Activated naive CD4-positive, alpha-beta T cell treated with anti-CD3 and anti-CD28 coated beads, Interleukin-2, amount 50 U/mL, for 72 hours (primary cell): ENCODE measurements around the gene C20orf204. TPM values are rescaled to one million over a fixed set of nuclear protein-coding genes. Genes with fewer than 3 reads are reported as not detected.
A peak's percentile ranks its signal among the peaks of the same experiment; 100 is the strongest.

Source experiments
- ATAC-seq, 2 donors: fragments of 150-1000 bp; cut with Tn5 transposase; 2 replicates each; pipeline ENCODE4 v1.10.0; 2021; ENCODE audit warnings: mild to moderate bottlenecking in 2 of 2, moderate library complexity in 2 of 2
- DNase-seq, 2 donors: peaks; one replicate each; pipeline ENCODE4 v3.0.0; 2021 to 2022; ENCODE audit warnings: low spot score in 2 of 2
- H3K27ac Mint-ChIP-seq, 2 donors: one replicate each; pipeline ENCODE4 v1.8.0; 2022; ENCODE audit warnings: mild to moderate bottlenecking in 2 of 2, mixed read lengths in 2 of 2
- H3K36me3 Mint-ChIP-seq, 2 donors: one replicate each; pipeline ENCODE4 v1.8.0; 2022; ENCODE audit warnings: mixed read lengths in 2 of 2
- H3K9me3 Mint-ChIP-seq, 2 donors: one replicate each; pipeline ENCODE4 v1.8.0; 2022; ENCODE audit warnings: mixed read lengths in 2 of 2
- total RNA-seq, 2 donors: library from RNA; stranded (reverse); gene quantifications; one replicate each; pipeline ENCODE4 v1.2.3, GENCODE V29; 2022

C20orf204 gene
- total RNA-seq, 2 donors from 2014 or later = 14.2 to 18.8 TPM

DNA sequence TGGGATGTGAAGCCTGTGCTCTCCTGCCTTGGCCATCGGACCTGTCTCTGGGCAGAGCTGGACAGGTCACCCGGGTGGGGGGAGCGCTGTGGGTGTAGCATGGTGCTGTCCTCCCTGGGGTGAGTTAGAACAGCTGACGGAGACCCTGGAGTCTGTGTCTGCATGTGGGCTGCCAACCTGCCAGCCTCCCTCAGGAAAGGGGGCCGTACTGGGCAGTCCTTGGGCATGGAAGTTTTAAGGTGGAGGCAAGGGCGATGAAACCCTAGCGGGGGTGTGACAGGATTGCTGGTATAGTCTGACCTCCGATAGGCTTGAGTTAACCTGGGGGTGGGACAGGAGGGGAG lies 11.0 kb downstream of the C20orf204 start:
- no peaks in the 10 kb centered on the region for H3K36me3 Mint-ChIP-seq
- H3K27ac Mint-ChIP-seq = no peak overlapping the region
- ATAC-seq (no peak), DNase-seq (no peak)
- no peaks in the 10 kb centered on the region for H3K9me3 Mint-ChIP-seq

DNA sequence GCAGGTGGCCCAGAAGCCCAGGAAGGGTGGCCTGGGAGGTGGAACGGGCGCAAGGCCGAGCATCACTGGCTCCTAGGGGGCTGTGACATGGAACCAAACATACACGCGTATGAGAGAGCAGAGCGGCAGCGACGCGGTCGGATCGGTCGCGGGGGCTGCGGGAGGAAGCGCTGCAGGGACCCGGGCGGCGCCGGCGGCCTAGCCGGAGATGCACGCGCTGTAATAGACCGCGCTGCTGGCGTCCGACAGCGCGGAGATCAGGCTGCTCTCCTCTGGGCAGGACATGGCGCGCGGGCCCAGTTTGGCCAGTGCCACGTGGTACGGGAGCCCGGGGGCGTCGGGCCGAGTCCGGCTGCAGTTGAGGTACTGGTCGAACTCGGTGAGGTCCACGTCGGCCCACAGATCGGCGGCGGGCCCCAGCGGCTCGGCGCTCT lies 12.0 kb downstream of the C20orf204 start:
- no peak for DNase-seq
- no peak for ATAC-seq
- Mint-ChIP-seq H3K36me3 (no peaks in the 10 kb centered on the region), H3K27ac (no peak overlapping the region), H3K9me3 (no peaks in the 10 kb centered on the region)

DNA sequence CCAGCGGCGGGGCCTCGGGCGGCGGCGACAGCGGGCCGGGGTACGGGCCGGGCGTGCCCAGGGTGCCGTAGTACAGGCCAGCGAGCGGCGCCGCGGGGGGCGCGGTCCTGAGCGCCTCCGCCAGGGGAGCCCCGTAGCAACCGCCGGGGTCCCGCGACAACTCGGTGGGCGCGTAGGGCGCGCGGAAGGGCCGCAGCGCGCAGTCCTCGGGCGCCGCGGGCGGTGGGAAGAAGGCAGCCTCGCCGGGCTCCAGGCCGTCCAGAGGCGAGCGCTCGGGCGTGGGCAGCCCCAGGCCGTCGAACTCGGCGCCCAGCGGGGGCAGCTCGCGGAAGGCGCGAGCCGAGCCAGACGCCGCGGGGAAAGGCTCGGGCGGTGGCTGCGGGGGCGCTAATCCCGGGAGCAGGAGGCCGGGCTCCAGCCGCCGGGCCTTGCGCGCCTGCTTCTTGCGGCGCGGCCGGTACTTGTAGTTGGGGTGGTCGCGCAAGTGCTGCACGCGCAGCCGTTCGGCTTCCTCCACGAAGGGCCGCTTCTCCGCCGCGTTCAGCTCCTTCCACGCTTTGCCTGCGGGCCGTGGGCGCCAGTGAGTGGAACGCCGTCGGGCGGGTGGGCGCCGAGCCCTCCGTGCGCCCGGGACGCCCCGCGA lies 12.5 kb downstream of the C20orf204 start:
- Mint-ChIP-seq H3K9me3 (no peaks in the 10 kb centered on the region), H3K27ac (no peak overlapping the region), H3K36me3 (no peaks in the 10 kb centered on the region)
- ATAC-seq = no peak
- DNase-seq = no peak

- Mint-ChIP-seq H3K36me3 (no peaks in the 10 kb centered on the region), H3K27ac (no peak within 1 kb of the TSS), H3K9me3 (no peaks in the 10 kb centered on the region)
- DNase-seq (peak in 1 of 2 donors; percentile 54), ATAC-seq (peak; percentile 64 to 68)
These were observed 13.3 kb downstream of the C20orf204 start, which contains the start of gene SOX18 for GRCh38 chr20:64049060-64049877. TSS of gene SOX18 (minus strand) at chr20:64049639. CDS start at chr20:64049516, 123 bp downstream.

DNA sequence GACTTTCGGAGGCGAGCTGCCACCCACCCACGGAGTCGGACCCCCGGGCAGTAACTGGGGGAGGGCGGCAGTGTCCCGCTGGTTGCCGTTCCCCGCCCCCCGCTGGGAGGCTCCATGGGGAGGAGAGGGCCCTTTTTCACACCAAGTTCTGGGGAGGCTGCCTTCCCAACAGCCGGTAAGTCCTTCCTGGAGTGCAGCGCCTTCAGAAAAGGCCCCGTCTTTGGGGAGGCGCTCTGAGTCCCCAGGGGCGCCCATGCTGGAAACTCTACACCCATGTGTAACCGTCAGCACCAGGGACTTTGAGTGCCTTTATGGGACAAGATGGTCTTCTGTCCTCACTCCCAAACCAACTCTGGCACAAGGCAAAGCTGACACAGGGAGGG lies 13.9 kb downstream of the C20orf204 start:
- Mint-ChIP-seq H3K9me3 (no peaks in the 10 kb centered on the region), H3K27ac (no peak overlapping the region), H3K36me3 (no peaks in the 10 kb centered on the region)
- DNase-seq (no peak), ATAC-seq (no peak)

GRCh38 chr20:64050261-64051032 lies 14.5 kb downstream of the C20orf204 start:
- no peaks in the 10 kb centered on the region for H3K36me3 Mint-ChIP-seq
- DNase-seq (no peak), ATAC-seq (no peak)
- no peaks in the 10 kb centered on the region for H3K9me3 Mint-ChIP-seq
- no peak overlapping the region for H3K27ac Mint-ChIP-seq

DNA sequence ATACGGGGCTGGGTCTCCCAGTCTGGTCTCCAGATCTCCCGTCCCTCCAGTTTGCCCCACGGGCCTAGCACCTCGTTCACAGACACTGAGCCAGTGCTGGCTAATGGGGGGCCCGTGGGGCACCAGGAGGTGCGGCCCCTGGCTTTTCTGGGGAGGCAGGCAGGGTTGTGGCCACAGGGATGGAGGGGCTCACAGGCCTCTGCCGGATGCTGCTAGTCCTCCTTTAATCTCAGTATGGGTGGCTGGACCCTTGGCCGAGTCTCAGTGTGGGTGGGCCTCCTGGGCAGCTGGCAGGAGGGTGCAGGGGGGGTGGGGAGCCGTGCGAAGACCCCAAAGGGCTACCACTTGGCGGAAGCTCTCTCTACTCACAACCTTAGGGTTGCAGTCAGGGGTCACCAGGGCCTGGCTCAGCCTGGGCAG lies 15.1 kb downstream of the C20orf204 start:
- H3K9me3 Mint-ChIP-seq = no peaks in the 10 kb centered on the region
- no peak for DNase-seq
- H3K36me3 Mint-ChIP-seq = no peaks in the 10 kb centered on the region
- no peak overlapping the region for H3K27ac Mint-ChIP-seq
- ATAC-seq = no peak

- ATAC-seq (no peak), DNase-seq (no peak)
- H3K9me3 Mint-ChIP-seq = no peaks in the 10 kb centered on the region
- no peak overlapping the region for H3K27ac Mint-ChIP-seq
- no peaks in the 10 kb centered on the region for H3K36me3 Mint-ChIP-seq
These were observed 15.8 kb downstream of the C20orf204 start for GRCh38 chr20:64051561-64052325.

DNA sequence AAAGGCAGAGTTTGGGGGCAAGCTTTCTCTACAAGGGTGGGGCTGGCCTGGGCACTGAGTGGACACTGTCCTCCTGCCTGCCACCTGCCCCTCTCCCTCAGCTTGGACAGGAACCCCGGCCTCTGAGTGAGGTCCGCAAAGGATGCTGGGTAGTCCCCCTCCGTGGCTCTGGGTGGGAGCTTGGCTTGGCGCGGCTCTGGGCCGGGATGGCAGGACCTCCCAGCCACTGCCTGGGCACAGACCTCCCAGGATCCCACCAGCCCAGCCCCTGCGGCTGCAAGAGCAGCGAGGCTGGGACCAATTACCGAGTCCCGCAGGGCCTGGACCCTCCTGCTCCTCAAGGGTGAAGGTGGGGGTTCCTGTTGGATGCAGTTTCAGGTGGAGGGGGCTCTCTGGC lies 16.3 kb downstream of the C20orf204 start:
- DNase-seq (no peak), ATAC-seq (no peak)
- Mint-ChIP-seq H3K9me3 (no peaks in the 10 kb centered on the region), H3K27ac (no peak overlapping the region), H3K36me3 (no peaks in the 10 kb centered on the region)

- no peak for DNase-seq
- H3K27ac Mint-ChIP-seq = no peak overlapping the region
- H3K9me3 Mint-ChIP-seq = no peaks in the 10 kb centered on the region
- no peak for ATAC-seq
- H3K36me3 Mint-ChIP-seq = no peaks in the 10 kb centered on the region
These were observed 17.2 kb downstream of the C20orf204 start for GRCh38 chr20:64052987-64053840.

- Mint-ChIP-seq H3K9me3 (no peaks in the 10 kb centered on the region), H3K36me3 (no peaks in the 10 kb centered on the region), H3K27ac (no peak overlapping the region)
- DNase-seq (no peak), ATAC-seq (no peak)
These were observed 18.1 kb downstream of the C20orf204 start for GRCh38 chr20:64053841-64054661.

- Mint-ChIP-seq H3K27ac (no peak overlapping the region), H3K9me3 (no peaks in the 10 kb centered on the region), H3K36me3 (no peaks in the 10 kb centered on the region)
- DNase-seq = no peak
- no peak for ATAC-seq
These were observed 19.5 kb downstream of the C20orf204 start for GRCh38 chr20:64055396-64055892.

DNA sequence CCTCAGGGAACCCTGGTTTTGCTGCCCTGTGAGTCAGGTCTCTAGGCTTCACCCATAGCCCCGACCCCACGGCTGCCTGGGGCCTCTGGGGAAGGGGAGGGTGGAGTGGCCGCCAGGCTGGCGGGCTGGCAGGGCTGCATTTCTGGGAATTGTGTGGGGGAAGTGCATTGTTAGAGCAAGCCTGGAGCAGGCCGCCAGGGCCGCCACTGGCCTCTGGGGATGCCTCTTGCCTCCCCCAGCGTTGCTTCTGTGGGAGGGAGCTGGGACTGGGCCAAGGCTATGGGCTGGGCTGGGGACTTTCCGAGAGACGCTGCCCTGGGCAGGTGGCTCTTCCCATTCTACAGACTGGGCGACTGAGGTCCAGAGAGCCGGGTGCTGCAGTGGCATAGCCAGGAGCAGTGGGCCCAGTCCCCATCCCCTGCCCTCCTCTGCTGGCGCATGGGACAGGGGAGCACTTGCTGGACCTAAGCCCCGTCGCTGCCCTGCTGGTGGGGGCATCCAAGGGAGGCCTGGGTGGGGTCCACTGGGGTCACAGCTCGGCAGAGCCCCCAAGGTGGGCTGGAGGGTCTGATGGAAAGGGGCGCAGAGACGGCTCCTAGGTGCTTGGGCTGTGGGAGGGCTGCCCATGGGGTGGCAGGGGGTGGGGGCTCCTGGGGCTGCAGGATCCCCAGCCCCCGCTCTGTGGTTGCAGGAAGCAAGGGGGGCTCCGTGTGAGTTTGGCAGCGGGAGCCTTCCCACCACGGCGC lies 20.1 kb downstream of the C20orf204 start:
- no peak for DNase-seq
- H3K36me3 Mint-ChIP-seq = no peaks in the 10 kb centered on the region
- no peak overlapping the region for H3K27ac Mint-ChIP-seq
- H3K9me3 Mint-ChIP-seq = no peaks in the 10 kb centered on the region
- no peak for ATAC-seq

GRCh38 chr20:64056639-64056888 lies 20.6 kb downstream of the C20orf204 start:
- H3K27ac Mint-ChIP-seq = no peak overlapping the region
- H3K36me3 Mint-ChIP-seq = no peaks in the 10 kb centered on the region
- DNase-seq = no peak
- no peaks in the 10 kb centered on the region for H3K9me3 Mint-ChIP-seq
- ATAC-seq = no peak
